Esophagus squamous epithelium (tissue), 5 donors: ENCODE data around the gene PRRT1B. TPM values are rescaled to one million over a fixed set of nuclear protein-coding genes. Genes with fewer than 3 reads are reported as not detected.

Source experiments
- DNase-seq: peaks from one replicate; lab custom pipeline; 2025; lab: John Stamatoyannopoulos, UW
- H3K27ac ChIP-seq, 4 donors: fragments of 200-600 bp; sonication (generic); one replicate each; pipeline ENCODE4 v1.5.1; 2016 to 2019; ENCODE audit warnings: mild to moderate bottlenecking in 1 of 4
- H3K27me3 ChIP-seq, 4 donors: fragments of 200-600 bp; sonication (generic); 1 replicate in 3 of 4; 2 replicates in 1 of 4; pipeline versions ENCODE4 v1.5.1 to v1.6.0; 2017 to 2021; ENCODE audit warnings: antibody characterized with exemption in 1 of 4
- H3K36me3 ChIP-seq, 3 donors: fragments of 200-600 bp; sonication (generic); one replicate each; pipeline ENCODE4 v1.5.1; 2016 to 2019
- H3K4me1 ChIP-seq, 3 donors: fragments of 200-600 bp; sonication (generic); one replicate each; pipeline ENCODE4 v1.5.1; 2017 to 2019
- H3K4me3 ChIP-seq, 4 donors: fragments of 200-600 bp; sonication (generic); 1 replicate in 3 of 4; 2 replicates in 1 of 4; pipeline ENCODE4 v1.5.1; 2016 to 2019; ENCODE audit warnings: mild to moderate bottlenecking in 2 of 4, moderate library complexity in 1 of 4
- H3K9me3 ChIP-seq, 3 donors: fragments of 200-600 bp; sonication (generic); one replicate each; pipeline ENCODE4 v1.5.1; 2016 to 2019
- POLR2A ChIP-seq, 4 donors: fragments of 450-650 bp; IDR thresholded peaks; one replicate each; pipeline ENCODE4 v1.6.1; 2017; ENCODE audit warnings: antibody characterized with exemption in 4 of 4, mild to moderate bottlenecking in 4 of 4, moderate library complexity in 3 of 4
- WGBS, 2 donors: methylation state at CpG; one replicate each; pipeline ENCODE4 v1.1.5; 2018; 5-methylcytosine and 5-hydroxymethylcytosine counted together
- intact Hi-C: fragments of 100-400 bp; cut with DNase I; formaldehyde crosslinking; loops from one replicate; pipeline ENCODE4 v1.15.0; 2022
- total RNA-seq, 4 donors: library from RNA; depleted of rRNA; stranded (reverse); fragments of >200 nt; gene quantifications; one replicate each; pipeline ENCODE4 v1.1.0, GENCODE V29; 2016
- TF ChIP-seq, protein P1 (sequence below), 6 experiments: fragments of 450-650 bp in 4 of 6; fragments of 200-600 bp in 2 of 6; sonication (generic) in 2 of 6; IDR thresholded peaks; one replicate each; pipeline ENCODE4 v1.5.1; 2016 to 2019; ENCODE audit warnings: antibody characterized with exemption in 6 of 6, mild to moderate bottlenecking in 4 of 6, moderate library complexity in 4 of 6
- donor health status: DM: yes; HTN: yes; CAD: no.

The PRRT1B gene
- total RNA-seq, 4 donors from 2014 or later, result not detected

DNA sequence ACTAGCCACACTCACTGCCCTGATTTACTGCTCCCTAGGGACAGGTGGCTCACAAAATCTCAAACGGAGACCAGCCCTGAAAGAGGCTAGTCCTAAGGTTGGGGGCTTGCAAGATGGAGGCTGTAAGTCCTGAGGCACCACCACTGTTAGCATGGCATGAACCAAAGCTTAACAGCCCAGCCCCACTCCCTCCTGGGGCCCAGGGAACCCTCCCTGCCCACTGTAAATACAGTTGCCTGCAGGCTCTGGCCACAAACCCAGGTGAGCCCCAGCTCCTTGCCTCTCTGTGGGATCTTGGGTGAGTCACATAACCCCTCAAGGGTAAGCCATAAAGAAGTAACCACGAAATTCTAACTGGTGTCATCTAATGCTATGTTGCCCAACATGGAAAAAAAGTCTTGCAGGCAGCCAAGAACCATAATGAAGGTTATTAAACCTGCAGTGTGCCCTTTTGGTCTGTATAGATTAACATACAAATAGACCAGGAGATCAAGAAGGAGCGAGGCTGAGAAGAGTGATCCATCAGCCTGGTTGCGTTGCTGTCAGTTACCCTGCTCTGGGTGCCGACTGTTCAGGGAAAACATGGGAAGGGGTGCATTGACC is 44.3 kb upstream of the PRRT1B start:
- intact Hi-C loops, result no loop called here
- Histone ChIP-seq H3K36me3 (peaks cover 15 to 44% (median 26%) of the 10 kb centered on the region in 3 donors), H3K4me3 (no peak overlapping the region), H3K27ac (no peak overlapping the region), H3K9me3 (no peaks in the 10 kb centered on the region), H3K27me3 (no peaks in the 10 kb centered on the region), H3K4me1 (peaks cover 10 to 36% (median 19%) of the 10 kb centered on the region in 3 donors)
- TF ChIP-seq, protein P1, sequence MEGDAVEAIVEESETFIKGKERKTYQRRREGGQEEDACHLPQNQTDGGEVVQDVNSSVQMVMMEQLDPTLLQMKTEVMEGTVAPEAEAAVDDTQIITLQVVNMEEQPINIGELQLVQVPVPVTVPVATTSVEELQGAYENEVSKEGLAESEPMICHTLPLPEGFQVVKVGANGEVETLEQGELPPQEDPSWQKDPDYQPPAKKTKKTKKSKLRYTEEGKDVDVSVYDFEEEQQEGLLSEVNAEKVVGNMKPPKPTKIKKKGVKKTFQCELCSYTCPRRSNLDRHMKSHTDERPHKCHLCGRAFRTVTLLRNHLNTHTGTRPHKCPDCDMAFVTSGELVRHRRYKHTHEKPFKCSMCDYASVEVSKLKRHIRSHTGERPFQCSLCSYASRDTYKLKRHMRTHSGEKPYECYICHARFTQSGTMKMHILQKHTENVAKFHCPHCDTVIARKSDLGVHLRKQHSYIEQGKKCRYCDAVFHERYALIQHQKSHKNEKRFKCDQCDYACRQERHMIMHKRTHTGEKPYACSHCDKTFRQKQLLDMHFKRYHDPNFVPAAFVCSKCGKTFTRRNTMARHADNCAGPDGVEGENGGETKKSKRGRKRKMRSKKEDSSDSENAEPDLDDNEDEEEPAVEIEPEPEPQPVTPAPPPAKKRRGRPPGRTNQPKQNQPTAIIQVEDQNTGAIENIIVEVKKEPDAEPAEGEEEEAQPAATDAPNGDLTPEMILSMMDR (IDR thresholded peaks at IDR 0.05), result no peak
- no peak for TF ChIP-seq POLR2A (IDR thresholded peaks at IDR 0.05)
- 36 to 59% methylated on average over 5 of the region's 5 CpGs for WGBS, 2 donors
- DNase-seq, result no peak

- Histone ChIP-seq H3K27me3 (no peaks in the 10 kb centered on the region), H3K36me3 (peaks cover 0 to 36% (median 8%) of the 10 kb centered on the region in 3 donors), H3K27ac (peak within 1 kb of the TSS; percentile 61 to 85 (median 76)), H3K9me3 (no peaks in the 10 kb centered on the region), H3K4me1 (peaks cover 10 to 36% (median 19%) of the 10 kb centered on the region in 3 donors), H3K4me3 (peak within 1 kb of the TSS; percentile 57 to 94 (median 84))
- intact Hi-C loops, result no loop called here
- peak; percentile 45 for DNase-seq
- WGBS, 2 donors, result 0 to 1% methylated on average over 20 of the region's 83 CpGs
- TF ChIP-seq, protein P1 (IDR thresholded peaks at IDR 0.05), result peak in 1 of 6 experiments; percentile 46
- peak in 1 of 4 donors; percentile 40 for TF ChIP-seq POLR2A (IDR thresholded peaks at IDR 0.05)
Measured at GRCh38 chr9:131502781-131503625, 42.3 kb upstream of the PRRT1B start, which contains the start of gene POMT1. Gene POMT1 (plus strand): TSS chr9:131502918. CDS start chr9:131504219, 1,301 bp downstream.

GRCh38 chr9:131503626-131504465 is 41.5 kb upstream of the PRRT1B start:
- no peak for TF ChIP-seq POLR2A (IDR thresholded peaks at IDR 0.05)
- TF ChIP-seq, protein P1 (IDR thresholded peaks at IDR 0.05), result peak in 1 of 6 experiments; percentile 7
- Histone ChIP-seq H3K36me3 (peaks cover 0 to 34% (median under 1%) of the 10 kb centered on the region in 3 donors), H3K27me3 (no peaks in the 10 kb centered on the region), H3K4me1 (peaks cover 10 to 36% (median 19%) of the 10 kb centered on the region in 3 donors), H3K9me3 (no peaks in the 10 kb centered on the region), H3K27ac (peak overlapping the region in 3 of 4 donors; percentile 61 to 85 (median 77)), H3K4me3 (peak overlapping the region; percentile 57 to 94 (median 84))
- WGBS, 2 donors, result 14 to 22% methylated on average over 18 to 21 of the region's 32 CpGs
- DNase-seq, result no peak
- intact Hi-C loops, result no loop called here

GRCh38 chr9:131505012-131505411 is 40.3 kb upstream of the PRRT1B start:
- no peak overlapping the region for H3K27ac ChIP-seq
- H3K4me3 ChIP-seq, result no peak overlapping the region
- TF ChIP-seq, protein P1 (IDR thresholded peaks at IDR 0.05), result no peak
- TF ChIP-seq POLR2A (IDR thresholded peaks at IDR 0.05), result no peak
- no peaks in the 10 kb centered on the region for H3K9me3 ChIP-seq
- peaks cover 10 to 36% (median 19%) of the 10 kb centered on the region in 3 donors for H3K4me1 ChIP-seq
- no peak for DNase-seq
- 86 to 87% methylated on average over 8 of the region's 8 CpGs for WGBS, 2 donors
- peaks cover 0 to 34% (median 0%) of the 10 kb centered on the region in 3 donors for H3K36me3 ChIP-seq
- intact Hi-C loops, result no loop called here
- no peaks in the 10 kb centered on the region for H3K27me3 ChIP-seq
